Activated CD8-positive, alpha-beta memory T cell treated with anti-CD3 and anti-CD28 coated beads, Interleukin-2, amount 10 ng/mL, durations not matched to agents 7 days and 5 days (primary cell): ENCODE results near the gene MTA1. TPM values are rescaled to one million over a fixed set of nuclear protein-coding genes. Genes with fewer than 3 reads are reported as not detected.

Source experiments
- ATAC-seq: fragments of 150-1000 bp; cut with Tn5 transposase; one replicate; pipeline ENCODE4 v1.10.0; 2021; ENCODE audit warnings: moderate library complexity
- CTCF ChIA-PET: fragments of 350-600 bp; sonication (Branson Sonifier 250); formaldehyde crosslinking; loops from one replicate; lab custom pipeline; 2021; ENCODE audit warnings: antibody characterized with exemption; lab: Charles Lee
- DNase-seq: peaks from one replicate; pipeline ENCODE4 v3.0.0-alpha.2; 2020
- H3K27ac Mint-ChIP-seq: one replicate; pipeline ENCODE4 v1.8.0; 2021; ENCODE audit warnings: mild to moderate bottlenecking, mixed read lengths
- H3K27me3 Mint-ChIP-seq: one replicate; pipeline ENCODE4 v1.8.0; 2021; ENCODE audit warnings: mixed read lengths
- H3K36me3 Mint-ChIP-seq: one replicate; pipeline ENCODE4 v1.8.0; 2021; ENCODE audit warnings: mild to moderate bottlenecking, mixed read lengths
- H3K4me1 Mint-ChIP-seq: one replicate; pipeline ENCODE4 v1.8.0; 2021; ENCODE audit warnings: mixed read lengths
- H3K4me3 Mint-ChIP-seq: one replicate; pipeline ENCODE4 v1.8.0; 2021; ENCODE audit warnings: mild to moderate bottlenecking, moderate library complexity, mixed read lengths
- H3K9me3 Mint-ChIP-seq: one replicate; pipeline ENCODE4 v1.8.0; 2022; ENCODE audit warnings: low read depth, mixed read lengths
- total RNA-seq, 2 experiments: library from RNA; stranded (reverse); gene quantifications; one replicate each; pipeline ENCODE4 v1.2.3, GENCODE V29; 2021

MTA1 gene
- total RNA-seq, 2 experiments from 2014 or later, result 134 to 141 TPM

GRCh38 chr14:105465209-105466031, 45.8 kb downstream of the MTA1 start:
- no peaks in the 10 kb centered on the region for H3K4me1 Mint-ChIP-seq
- H3K27ac Mint-ChIP-seq, result no peak overlapping the region
- DNase-seq, result no peak
- no peaks in the 10 kb centered on the region for H3K27me3 Mint-ChIP-seq
- CTCF ChIA-PET, result no interaction called here
- no peak for ATAC-seq
- H3K9me3 Mint-ChIP-seq, result no peaks in the 10 kb centered on the region
- H3K4me3 Mint-ChIP-seq, result no peak overlapping the region
- peaks cover 8% of the 10 kb centered on the region for H3K36me3 Mint-ChIP-seq

- Mint-ChIP-seq H3K36me3 (peaks cover 5% of the 10 kb centered on the region), H3K4me1 (no peaks in the 10 kb centered on the region), H3K27me3 (no peaks in the 10 kb centered on the region), H3K27ac (no peak overlapping the region), H3K9me3 (no peaks in the 10 kb centered on the region), H3K4me3 (no peak overlapping the region)
- ATAC-seq (no peak), DNase-seq (no peak)
- CTCF ChIA-PET, result no interaction called here
These were observed 47.1 kb downstream of the MTA1 start for GRCh38 chr14:105466531-105467248.

- Mint-ChIP-seq H3K9me3 (no peaks in the 10 kb centered on the region), H3K27ac (no peak overlapping the region), H3K4me1 (no peaks in the 10 kb centered on the region), H3K4me3 (no peak overlapping the region), H3K27me3 (no peaks in the 10 kb centered on the region), H3K36me3 (peaks cover 5% of the 10 kb centered on the region)
- ATAC-seq (no peak), DNase-seq (no peak)
- CTCF ChIA-PET, result interaction anchor here (1.1 to 1.3 kb wide), 2 partner anchors 13 to 19 kb away, joined by 3 read pairs; no protein-coding TSS in a partner anchor
These were observed 47.8 kb downstream of the MTA1 start for GRCh38 chr14:105467249-105467941.

- no peak overlapping the region for H3K27ac Mint-ChIP-seq
- no peak overlapping the region for H3K4me3 Mint-ChIP-seq
- ATAC-seq, result no peak
- H3K9me3 Mint-ChIP-seq, result no peaks in the 10 kb centered on the region
- H3K27me3 Mint-ChIP-seq, result no peaks in the 10 kb centered on the region
- H3K36me3 Mint-ChIP-seq, result peaks cover 4% of the 10 kb centered on the region
- H3K4me1 Mint-ChIP-seq, result no peaks in the 10 kb centered on the region
- CTCF ChIA-PET, result interaction anchor here (1.1 to 1.3 kb wide), 2 partner anchors 13 to 20 kb away, joined by 3 read pairs; no protein-coding TSS in a partner anchor
- DNase-seq, result no peak
These were observed 48.4 kb downstream of the MTA1 start for GRCh38 chr14:105467942-105468471.

- Mint-ChIP-seq H3K4me3 (no peak overlapping the region), H3K4me1 (no peaks in the 10 kb centered on the region), H3K9me3 (no peaks in the 10 kb centered on the region), H3K27ac (no peak overlapping the region), H3K27me3 (no peaks in the 10 kb centered on the region), H3K36me3 (peaks cover 3% of the 10 kb centered on the region)
- ATAC-seq (no peak), DNase-seq (no peak)
- CTCF ChIA-PET, result interaction anchor here (1.3 kb wide), 1 partner anchor 12 kb away, joined by 3 read pairs; no protein-coding TSS in a partner anchor
These were observed 49.1 kb downstream of the MTA1 start for GRCh38 chr14:105468621-105469241.

- no peaks in the 10 kb centered on the region for H3K36me3 Mint-ChIP-seq
- CTCF ChIA-PET, result interaction anchor here (0.9 to 1.2 kb wide), 3 partner anchors 11 to 75 kb away, joined by 3 to 5 read pairs (median 4); no protein-coding TSS in a partner anchor
- H3K4me3 Mint-ChIP-seq, result no peak overlapping the region
- no peaks in the 10 kb centered on the region for H3K9me3 Mint-ChIP-seq
- H3K27me3 Mint-ChIP-seq, result no peaks in the 10 kb centered on the region
- DNase-seq (no peak), ATAC-seq (no peak)
- no peak overlapping the region for H3K27ac Mint-ChIP-seq
- no peaks in the 10 kb centered on the region for H3K4me1 Mint-ChIP-seq
These were observed 50.1 kb downstream of the MTA1 start for GRCh38 chr14:105469456-105470349.

- ATAC-seq, result no peak
- no peaks in the 10 kb centered on the region for H3K4me1 Mint-ChIP-seq
- H3K4me3 Mint-ChIP-seq, result no peak overlapping the region
- H3K27me3 Mint-ChIP-seq, result peaks cover 4% of the 10 kb centered on the region
- no peaks in the 10 kb centered on the region for H3K9me3 Mint-ChIP-seq
- H3K27ac Mint-ChIP-seq, result no peak overlapping the region
- CTCF ChIA-PET, result interaction anchor here (0.9 to 2.0 kb wide), 4 partner anchors 10 to 74 kb away, joined by 3 to 5 read pairs (median 4); no protein-coding TSS in a partner anchor
- DNase-seq, result no peak
- no peaks in the 10 kb centered on the region for H3K36me3 Mint-ChIP-seq
These were observed 51.0 kb downstream of the MTA1 start for GRCh38 chr14:105470350-105471296.

GRCh38 chr14:105471297-105471821, 51.7 kb downstream of the MTA1 start:
- DNase-seq (no peak), ATAC-seq (no peak)
- CTCF ChIA-PET, result interaction anchor here (1.2 to 2.0 kb wide), 3 partner anchors 9 to 23 kb away, joined by 4 to 15 read pairs (median 5); no protein-coding TSS in a partner anchor
- Mint-ChIP-seq H3K36me3 (no peaks in the 10 kb centered on the region), H3K27ac (no peak overlapping the region), H3K9me3 (no peaks in the 10 kb centered on the region), H3K27me3 (peaks cover 11% of the 10 kb centered on the region), H3K4me3 (no peak overlapping the region), H3K4me1 (no peaks in the 10 kb centered on the region)

- CTCF ChIA-PET, result interaction anchor here (1.2 to 2.5 kb wide), 4 partner anchors 9 to 98 kb away, joined by 3 to 15 read pairs (median 8); no protein-coding TSS in a partner anchor
- H3K27ac Mint-ChIP-seq, result no peak overlapping the region
- H3K9me3 Mint-ChIP-seq, result no peaks in the 10 kb centered on the region
- H3K4me3 Mint-ChIP-seq, result no peak overlapping the region
- ATAC-seq, result no peak
- H3K36me3 Mint-ChIP-seq, result no peaks in the 10 kb centered on the region
- H3K4me1 Mint-ChIP-seq, result no peaks in the 10 kb centered on the region
- peaks cover 15% of the 10 kb centered on the region for H3K27me3 Mint-ChIP-seq
- DNase-seq, result no peak
These were observed 52.3 kb downstream of the MTA1 start for GRCh38 chr14:105471823-105472485.

GRCh38 chr14:105472486-105472991, 52.9 kb downstream of the MTA1 start:
- H3K4me3 Mint-ChIP-seq, result no peak overlapping the region

More at GRCh38 chr14:105472486-105472991, 52.9 kb downstream of the MTA1 start:
- ATAC-seq (no peak), DNase-seq (no peak)
- no peak overlapping the region for H3K27ac Mint-ChIP-seq
- peaks cover 2% of the 10 kb centered on the region for H3K36me3 Mint-ChIP-seq
- H3K9me3 Mint-ChIP-seq, result no peaks in the 10 kb centered on the region
- CTCF ChIA-PET, result interaction anchor here (1.2 to 2.5 kb wide), 4 partner anchors 8 to 99 kb away, joined by 3 to 15 read pairs (median 8); no protein-coding TSS in a partner anchor
- H3K4me1 Mint-ChIP-seq, result no peaks in the 10 kb centered on the region
- H3K27me3 Mint-ChIP-seq, result peaks cover 21% of the 10 kb centered on the region
